HepG2 (cell line): ENCODE measurements around the gene PRKN. TPM values are rescaled to one million over a fixed set of nuclear protein-coding genes. Genes with fewer than 3 reads are reported as not detected.

Source experiments
- AKNA ChIP-seq: sonication (generic); formaldehyde crosslinking; IDR thresholded peaks from 2 replicates; pipeline ENCODE4 v1.4.0; 2020; ENCODE audit warnings: missing genetic modification reagents, borderline replicate concordance
- HCFC1 ChIP-seq: fragments of 150-350 bp; IDR thresholded peaks from 2 replicates; pipeline ENCODE4 v1.6.1; 2014; ENCODE audit warnings: low read depth, low read length
- HNRNPUL1 ChIP-seq: fragments of 200-400 bp; formaldehyde crosslinking; IDR thresholded peaks from 2 replicates; pipeline ENCODE4 v1.6.1; 2017; ENCODE audit warnings: low read depth, mild to moderate bottlenecking, low read length, moderate library complexity
- PHB2 ChIP-seq: fragments of 450-650 bp; IDR thresholded peaks from 2 replicates; pipeline ENCODE4 v1.6.1; 2018; ENCODE audit not compliant: partially characterized antibody
- SRSF4 ChIP-seq: fragments of 200-400 bp; formaldehyde crosslinking; IDR thresholded peaks from one replicate; pipeline ENCODE4 v1.6.1; 2018; ENCODE audit warnings: mild to moderate bottlenecking, low read depth, low read length, moderate library complexity; ENCODE audit not compliant: poor library complexity, severe bottlenecking
- STAG1 ChIP-seq: sonication (generic); formaldehyde crosslinking; IDR thresholded peaks from 2 replicates; pipeline ENCODE4 v1.4.0; 2020; ENCODE audit warnings: missing genetic modification reagents
- TEAD3 ChIP-seq: optimal IDR thresholded peaks from 2 replicates; pipeline ENCODE3; 2016; ENCODE audit warnings: borderline replicate concordance
- TP53 ChIP-seq: sonication (generic); formaldehyde crosslinking; conservative IDR thresholded peaks from 2 replicates; pipeline ENCODE4 v1.4.0; 2020; ENCODE audit warnings: missing genetic modification reagents
- ZHX1 ChIP-seq: sonication (generic); formaldehyde crosslinking; IDR thresholded peaks from 2 replicates; pipeline ENCODE4 v1.8.1; 2022; ENCODE audit warnings: low read depth, mild to moderate bottlenecking, missing genetic modification reagents
- ZNF282 ChIP-seq: fragments of 450-650 bp; IDR thresholded peaks from 2 replicates; pipeline ENCODE4 v1.6.1; 2018; ENCODE audit not compliant: partially characterized antibody
- ZNF292 ChIP-seq: sonication (generic); formaldehyde crosslinking; IDR thresholded peaks from 2 replicates; pipeline ENCODE4 v1.8.1; 2022; ENCODE audit warnings: mild to moderate bottlenecking, low read depth, missing genetic modification reagents, borderline replicate concordance
- ZNF329 ChIP-seq: sonication (generic); formaldehyde crosslinking; IDR thresholded peaks from 2 replicates; pipeline ENCODE4 v1.9.0; 2021; ENCODE audit warnings: low read depth, mild to moderate bottlenecking, missing genetic modification reagents
- ZNF331 ChIP-seq: sonication (generic); formaldehyde crosslinking; IDR thresholded peaks from 2 replicates; pipeline ENCODE4 v1.4.0; 2020; ENCODE audit warnings: missing genetic modification reagents
- ZNF337 ChIP-seq: sonication (generic); formaldehyde crosslinking; IDR thresholded peaks from 2 replicates; pipeline ENCODE4 v1.5.1; 2020; ENCODE audit warnings: missing genetic modification reagents, low read depth, mild to moderate bottlenecking, borderline replicate concordance
- ZNF549 ChIP-seq: sonication (generic); formaldehyde crosslinking; IDR thresholded peaks from 2 replicates; pipeline ENCODE4 v1.5.0; 2020; ENCODE audit warnings: missing genetic modification reagents
- ZNF574 ChIP-seq: sonication (generic); formaldehyde crosslinking; IDR thresholded peaks from 2 replicates; pipeline ENCODE4 v1.4.0; 2020; ENCODE audit warnings: missing genetic modification reagents
- ZNF724P ChIP-seq: sonication (generic); formaldehyde crosslinking; IDR thresholded peaks from 2 replicates; pipeline ENCODE4 v1.8.0; 2022; ENCODE audit warnings: missing genetic modification reagents, borderline replicate concordance
- ZNF777 ChIP-seq: sonication (generic); formaldehyde crosslinking; IDR thresholded peaks from 2 replicates; pipeline ENCODE4 v1.4.0; 2020; ENCODE audit warnings: missing genetic modification reagents
- ZZZ3 ChIP-seq: sonication (generic); formaldehyde crosslinking; IDR thresholded peaks from 2 replicates; pipeline ENCODE4 v1.4.0; 2020; ENCODE audit warnings: missing genetic modification reagents, mild to moderate bottlenecking, borderline replicate concordance
- polyA plus RNA-seq, 8 experiments: library from polyadenylated mRNA; depleted of rRNA in 3 of 8; stranded (reverse) in 7 of 8; unstranded in 1 of 8; fragments of >200 nt; fragmentation: Illumina TruSeq in 4 of 8; extraction: Trizol in 4 of 8; gene quantifications; 2 replicates each; pipeline versions ENCODE4 v1.2.1 to v1.2.3, GENCODE V29; 2011 to 2016; ENCODE audit warnings: low read depth in 4 of 8, missing spikeins in 1 of 8, mixed read lengths in 1 of 8; ENCODE audit not compliant: insufficient read depth in 1 of 8
- total RNA-seq, 5 experiments: library from RNA; depleted of rRNA; stranded (reverse); fragments of >200 nt; fragmentation: Illumina TruSeq; extraction: Trizol; gene quantifications; 2 replicates each; pipeline ENCODE4 v1.2.3, GENCODE V29; 2016; ENCODE audit warnings: low read depth in 1 of 5

Gene PRKN
- total and polyA plus RNA-seq, 2 of the 13 experiments (the other 11 are each of a cell fraction or from before 2014, with no cell fraction given) = 0.31 to 0.44 TPM

- TF ChIP-seq ZNF724P (peak; percentile 86; the same call in 1 of the 2 replicates), ZNF777 (peak; percentile 94), AKNA (no peak), ZNF282 (no peak), HNRNPUL1 (no peak), PHB2 (no peak), ZZZ3 (CRISPR knock-in tag) (0 out of 2 replicates have a peak, but pooled peaks have one; percentile 64), ZNF574 (CRISPR knock-in tag) (peak; percentile 80), ZNF337 (CRISPR knock-in tag) (0 out of 2 replicates have a peak, but pooled peaks have one; percentile 60), STAG1 (CRISPR knock-in tag) (peak; percentile 5; the same call in 1 of the 2 replicates), ZNF329 (CRISPR knock-in tag) (no peak), TP53 (CRISPR knock-in tag) (no peak), SRSF4 (no peak), ZNF292 (CRISPR knock-in tag) (no peak), ZHX1 (CRISPR knock-in tag) (peak; percentile 86), ZNF331 (peak; percentile 53), HCFC1 (peak; percentile 94), TEAD3 (peak; percentile 38), ZNF549 (CRISPR knock-in tag) (no peak)
These were observed at the start of gene PRKN, which contains the start of gene PACRG (continued) for GRCh38 chr6:162727322-162728182.
